ENCODE measurements around the gene ZNF662.

DNA sequence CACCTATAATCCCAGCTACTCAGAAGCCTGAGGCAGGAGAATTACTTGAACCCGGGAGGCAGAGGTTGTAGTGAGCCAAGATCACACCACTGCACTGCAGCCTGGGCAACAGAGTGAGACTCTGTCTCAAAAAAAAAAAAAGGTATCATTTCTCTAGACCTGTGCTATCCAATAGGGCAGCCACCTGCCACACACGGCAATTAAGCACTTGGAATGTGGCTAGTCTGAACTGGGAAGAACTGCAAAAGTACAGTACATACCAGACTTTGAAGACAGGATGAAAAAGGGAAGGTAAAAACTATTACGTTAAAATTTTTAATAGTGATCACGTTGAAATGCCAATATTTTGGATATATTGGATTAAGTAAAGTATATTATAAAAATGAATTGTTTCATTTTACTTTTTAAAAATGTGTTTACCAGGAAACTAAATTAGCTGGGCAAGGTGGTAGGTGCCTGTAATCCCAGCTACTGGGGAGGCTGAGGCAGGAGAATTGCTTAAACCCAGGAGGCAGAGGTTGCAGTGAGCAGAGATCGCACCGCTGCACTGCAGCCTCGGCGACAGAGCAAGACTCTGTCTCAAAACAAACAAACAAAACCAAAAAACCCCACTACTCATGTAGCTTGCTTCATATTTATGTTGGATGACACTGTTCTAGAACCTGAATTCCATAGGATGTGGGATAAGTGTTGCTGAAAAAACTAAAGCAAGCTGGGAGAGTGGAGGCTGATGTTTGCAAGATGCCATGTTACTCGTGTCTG is 32.5 kb upstream of the ZNF662 start:
- TF ChIP-seq, protein P1, sequence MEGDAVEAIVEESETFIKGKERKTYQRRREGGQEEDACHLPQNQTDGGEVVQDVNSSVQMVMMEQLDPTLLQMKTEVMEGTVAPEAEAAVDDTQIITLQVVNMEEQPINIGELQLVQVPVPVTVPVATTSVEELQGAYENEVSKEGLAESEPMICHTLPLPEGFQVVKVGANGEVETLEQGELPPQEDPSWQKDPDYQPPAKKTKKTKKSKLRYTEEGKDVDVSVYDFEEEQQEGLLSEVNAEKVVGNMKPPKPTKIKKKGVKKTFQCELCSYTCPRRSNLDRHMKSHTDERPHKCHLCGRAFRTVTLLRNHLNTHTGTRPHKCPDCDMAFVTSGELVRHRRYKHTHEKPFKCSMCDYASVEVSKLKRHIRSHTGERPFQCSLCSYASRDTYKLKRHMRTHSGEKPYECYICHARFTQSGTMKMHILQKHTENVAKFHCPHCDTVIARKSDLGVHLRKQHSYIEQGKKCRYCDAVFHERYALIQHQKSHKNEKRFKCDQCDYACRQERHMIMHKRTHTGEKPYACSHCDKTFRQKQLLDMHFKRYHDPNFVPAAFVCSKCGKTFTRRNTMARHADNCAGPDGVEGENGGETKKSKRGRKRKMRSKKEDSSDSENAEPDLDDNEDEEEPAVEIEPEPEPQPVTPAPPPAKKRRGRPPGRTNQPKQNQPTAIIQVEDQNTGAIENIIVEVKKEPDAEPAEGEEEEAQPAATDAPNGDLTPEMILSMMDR (IDR thresholded peaks at IDR 0.05), result no peak
- TF ChIP-seq POLR2AphosphoS5 (IDR thresholded peaks at IDR 0.05) (no peak), POLR2A (IDR thresholded peaks at IDR 0.05) (no peak)

Measured in prostate gland (tissue), 2 donors.